Measurements from ENCODE around the gene ANKRD61. TPM values are rescaled to one million over a fixed set of nuclear protein-coding genes. Genes with fewer than 3 reads are reported as not detected.
"Not testable (repeated sequence)": the region's sequence is repeated elsewhere in the genome, so short reads cannot be mapped to it uniquely, and the experiment has no call there.

The ANKRD61 gene
- total RNA-seq (2014; rRNA removed; shearing (Covaris generic)): 0.54 TPM in 1 of 2 replicates, not detected in the other

DNA sequence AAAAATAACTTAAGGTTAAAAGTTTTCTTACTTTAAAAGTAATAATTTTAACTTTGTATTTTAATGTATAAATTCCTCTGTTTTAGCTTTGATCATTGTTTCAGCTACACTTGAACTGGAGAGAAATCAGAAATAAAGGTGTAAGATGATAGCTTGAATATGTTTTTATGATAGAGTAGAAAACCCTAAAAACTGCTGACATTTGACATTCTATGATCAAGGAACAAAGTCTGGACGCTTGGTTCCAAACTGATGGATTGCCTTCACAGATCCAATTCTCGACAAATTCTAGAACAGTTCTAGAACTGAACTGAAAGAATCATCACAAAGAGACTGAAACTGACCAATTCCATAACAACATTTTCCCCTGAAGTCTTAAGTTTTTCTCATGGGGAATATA, at the start of gene ANKRD61:
TSS of gene ANKRD61 (plus strand) at position 389 of the 400 bp plus-strand sequence. CDS start at position 389, 0 bp downstream.
- in situ Hi-C loops (cut with HindIII; ENCODE audit: low sequenced_read_pairs): loop anchor here (10.0 kb wide), 1 partner anchor 234 kb away; no protein-coding TSS in a partner anchor
- no peak for DNase-seq (ENCODE audit: low spot score)

DNA sequence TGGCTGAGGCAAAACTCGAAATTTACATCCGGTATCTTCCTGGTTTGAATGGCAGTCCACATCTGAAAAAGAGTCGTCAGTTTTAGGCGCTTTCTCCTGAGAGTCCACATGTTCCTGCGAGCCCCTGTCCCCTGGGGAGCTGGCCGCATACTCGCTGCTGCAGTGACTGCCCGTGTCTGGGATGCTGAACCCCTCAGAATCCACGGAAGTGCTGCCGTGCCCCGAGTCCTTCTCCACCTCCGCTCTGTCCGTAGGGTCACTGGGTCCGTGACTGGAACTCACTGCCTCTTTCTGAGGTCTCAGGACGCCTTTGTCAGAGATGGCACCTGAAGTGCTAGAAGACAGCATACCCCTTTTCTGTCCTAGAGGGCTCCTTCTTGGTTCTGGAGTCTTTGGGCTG, 44.1 kb upstream of the ANKRD61 start:
- DNase-seq (ENCODE audit: low spot score); in situ Hi-C loops (cut with HindIII; ENCODE audit: low sequenced_read_pairs): not testable (repeated sequence)

DNA sequence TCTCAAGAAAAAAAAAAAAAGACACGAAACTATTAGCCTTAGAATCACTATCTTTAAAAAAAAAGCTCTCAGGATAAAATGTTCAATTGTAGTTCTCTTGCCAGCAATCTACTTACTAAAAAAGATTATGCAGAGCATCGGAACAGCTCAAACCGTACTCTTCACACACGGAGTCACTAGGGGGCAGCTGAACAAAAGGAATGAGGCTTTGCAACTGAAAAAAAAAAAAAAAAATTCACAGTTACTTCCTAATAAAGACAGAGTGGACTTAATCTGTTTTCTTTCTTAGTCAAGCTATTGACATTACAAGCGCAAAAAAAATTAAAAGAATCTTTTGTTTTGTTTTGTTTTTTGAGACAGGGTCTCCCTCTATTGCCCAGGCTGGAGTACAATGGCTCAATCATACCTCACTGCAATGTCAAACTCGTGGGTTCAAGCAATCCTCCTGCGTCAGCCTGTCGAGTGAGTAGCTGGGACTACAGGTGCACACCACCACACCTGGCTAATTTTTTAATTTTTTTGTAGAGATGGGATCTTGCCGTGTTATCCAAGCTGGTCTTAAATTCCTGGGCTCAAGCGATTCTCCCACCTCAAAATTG, 33.9 kb upstream of the ANKRD61 start:
- DNase-seq (ENCODE audit: low spot score): peak; percentile 63
- in situ Hi-C loops (cut with HindIII; ENCODE audit: low sequenced_read_pairs): no loop called here

DNA sequence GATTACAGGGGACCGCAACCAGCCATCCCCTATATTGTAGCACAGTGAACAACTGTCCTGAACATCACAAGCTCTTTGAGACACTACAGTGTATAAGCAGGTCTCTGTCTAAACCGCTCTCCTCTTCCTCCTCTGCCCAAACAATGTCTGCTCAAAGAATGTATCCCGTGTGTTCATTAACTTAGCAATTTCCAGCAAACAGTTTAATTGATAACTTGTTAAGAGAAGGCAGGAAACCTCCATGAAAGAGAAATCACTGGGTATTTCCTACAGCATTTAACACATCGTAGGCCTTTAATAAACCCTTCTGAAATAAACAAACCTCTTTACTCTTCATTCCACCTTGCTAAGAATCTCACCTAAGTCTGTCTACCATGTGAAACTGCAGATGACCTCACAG, 23.8 kb upstream of the ANKRD61 start:
- in situ Hi-C loops (cut with HindIII; ENCODE audit: low sequenced_read_pairs): no loop called here
- DNase-seq (ENCODE audit: low spot score): no peak

DNA sequence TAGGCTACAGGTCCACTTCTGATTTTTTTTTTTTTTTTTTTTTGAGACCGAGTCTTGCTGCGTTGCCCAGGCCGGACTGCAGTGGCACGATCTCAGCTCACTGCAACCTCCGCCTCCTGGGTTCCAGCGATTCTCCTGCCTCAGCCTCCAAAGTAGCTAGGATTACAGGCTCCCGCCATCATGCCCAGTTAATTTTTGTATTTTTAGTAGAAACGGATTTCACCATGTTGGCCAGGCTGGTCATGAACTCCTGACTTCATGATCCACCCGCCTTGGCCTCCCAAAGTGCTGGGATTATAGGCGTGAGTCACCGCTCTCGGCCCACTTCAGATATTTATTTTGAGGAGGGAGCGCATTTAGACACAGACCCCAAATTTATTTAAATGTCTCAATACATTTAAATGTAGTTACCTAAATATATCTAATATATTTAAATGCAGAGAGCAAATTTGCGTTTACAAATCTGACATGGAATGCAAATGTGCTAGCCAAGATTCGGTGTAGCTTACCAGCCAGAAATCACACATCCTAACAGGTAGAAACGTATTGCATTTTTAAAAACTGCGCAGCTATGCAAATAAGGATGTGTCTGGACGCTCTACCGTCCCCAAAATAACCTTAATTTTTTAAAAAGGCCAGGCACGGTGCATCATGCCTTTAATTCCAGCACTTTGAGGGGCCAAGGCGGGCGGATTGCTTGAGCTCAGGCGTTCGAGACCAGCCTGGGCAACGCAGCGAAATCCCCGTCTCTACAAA, 23.2 kb upstream of the ANKRD61 start:
- DNase-seq (ENCODE audit: low spot score); in situ Hi-C loops (cut with HindIII; ENCODE audit: low sequenced_read_pairs): not testable (repeated sequence)

DNA sequence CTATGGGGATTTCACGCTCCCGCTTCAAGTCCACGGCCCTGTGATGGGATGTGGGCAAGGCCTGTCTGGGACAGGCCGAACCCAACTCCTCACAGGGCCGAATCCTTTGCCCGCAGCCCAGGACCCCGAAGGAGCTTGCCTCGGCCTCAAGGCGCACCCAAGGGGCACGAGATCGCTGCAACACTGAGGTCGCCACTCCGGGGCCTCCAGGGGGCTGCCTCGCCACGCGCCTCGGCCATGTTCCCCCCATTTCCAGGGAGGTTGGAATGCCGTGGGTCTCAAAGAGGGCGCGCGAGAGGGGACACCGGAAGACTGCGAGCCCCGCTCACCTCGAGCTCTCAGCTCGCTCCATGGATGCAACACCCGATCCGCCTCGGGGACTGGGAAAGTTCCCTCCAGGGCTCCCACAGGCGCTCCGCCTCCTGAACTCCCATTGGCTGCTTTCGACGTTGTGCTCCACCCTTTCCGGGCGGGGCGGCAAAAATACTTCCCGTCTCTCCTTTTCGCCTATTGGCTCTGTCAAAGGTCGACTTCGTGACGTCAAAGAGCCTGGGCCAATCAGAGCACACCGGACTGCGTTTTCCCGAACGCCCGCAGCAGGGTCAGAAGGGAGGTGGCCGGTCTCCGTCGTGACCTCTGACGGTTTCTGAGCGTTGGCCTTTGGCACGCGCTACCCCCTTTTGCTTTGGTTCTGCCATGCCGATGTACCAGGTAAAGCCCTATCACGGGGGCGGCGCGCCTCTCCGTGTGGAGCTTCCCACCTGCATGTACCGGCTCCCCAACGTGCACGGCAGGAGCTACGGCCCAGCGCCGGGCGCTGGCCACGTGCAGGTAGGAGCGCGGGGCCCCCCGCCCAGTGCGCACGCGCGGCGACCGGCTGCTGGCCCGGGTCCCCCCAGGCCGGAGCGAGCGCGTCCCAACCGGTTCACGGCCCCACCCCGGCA, 22.2 kb upstream of the ANKRD61 start, which contains the start of the genes AIMP2 and PMS2:
TSS of gene AIMP2 (plus strand) at position 605 of the 944 bp plus-strand sequence. CDS start at position 697, 92 bp downstream.
TSS of gene PMS2 (minus strand) at position 382 of the 944 bp plus-strand sequence. CDS start at position 352, 30 bp downstream.
- peak; percentile 99 for DNase-seq (ENCODE audit: low spot score)
- in situ Hi-C loops (cut with HindIII; ENCODE audit: low sequenced_read_pairs): no loop called here

DNA sequence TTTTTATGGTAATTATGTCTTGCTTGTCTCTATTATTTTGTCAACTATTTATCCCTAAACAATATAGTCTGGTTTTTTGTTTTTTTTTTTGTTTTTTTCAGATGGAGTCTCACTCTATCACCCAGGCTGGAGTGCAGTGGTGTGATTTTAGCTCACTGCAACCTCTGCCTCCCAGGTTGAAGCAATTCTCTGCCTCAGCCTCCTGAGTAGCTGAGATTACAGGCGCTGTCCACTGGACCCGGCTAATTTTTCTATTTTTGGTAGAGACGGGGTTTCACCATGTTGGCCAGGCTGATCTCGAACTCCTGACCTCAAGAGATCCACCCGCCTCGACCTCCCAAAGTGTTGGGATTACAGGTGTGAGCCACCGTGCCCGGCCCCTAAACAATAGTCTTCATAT, 20.8 kb upstream of the ANKRD61 start:
- DNase-seq (ENCODE audit: low spot score); in situ Hi-C loops (cut with HindIII; ENCODE audit: low sequenced_read_pairs): not testable (repeated sequence)

DNA sequence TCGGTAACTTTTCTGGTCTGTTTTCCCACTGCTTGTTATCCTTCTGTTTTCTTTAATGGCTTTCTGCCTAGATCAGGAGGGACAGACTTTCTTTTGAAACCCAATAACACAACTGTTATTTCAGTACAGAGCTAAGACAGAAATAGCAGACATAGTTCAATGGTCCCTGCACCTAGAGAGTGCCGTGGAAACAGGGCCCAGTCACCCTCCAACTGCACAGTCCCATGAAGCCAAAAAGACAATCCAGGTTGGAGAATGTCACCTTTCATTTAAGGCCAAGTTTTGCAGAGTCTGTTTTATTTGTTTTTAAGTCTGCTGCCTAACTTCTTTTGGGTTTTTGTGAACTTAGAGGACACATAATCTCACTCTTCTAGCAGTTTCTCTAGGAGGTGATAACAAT, 19.6 kb upstream of the ANKRD61 start:
- no peak for DNase-seq (ENCODE audit: low spot score)
- in situ Hi-C loops (cut with HindIII; ENCODE audit: low sequenced_read_pairs): no loop called here

DNA sequence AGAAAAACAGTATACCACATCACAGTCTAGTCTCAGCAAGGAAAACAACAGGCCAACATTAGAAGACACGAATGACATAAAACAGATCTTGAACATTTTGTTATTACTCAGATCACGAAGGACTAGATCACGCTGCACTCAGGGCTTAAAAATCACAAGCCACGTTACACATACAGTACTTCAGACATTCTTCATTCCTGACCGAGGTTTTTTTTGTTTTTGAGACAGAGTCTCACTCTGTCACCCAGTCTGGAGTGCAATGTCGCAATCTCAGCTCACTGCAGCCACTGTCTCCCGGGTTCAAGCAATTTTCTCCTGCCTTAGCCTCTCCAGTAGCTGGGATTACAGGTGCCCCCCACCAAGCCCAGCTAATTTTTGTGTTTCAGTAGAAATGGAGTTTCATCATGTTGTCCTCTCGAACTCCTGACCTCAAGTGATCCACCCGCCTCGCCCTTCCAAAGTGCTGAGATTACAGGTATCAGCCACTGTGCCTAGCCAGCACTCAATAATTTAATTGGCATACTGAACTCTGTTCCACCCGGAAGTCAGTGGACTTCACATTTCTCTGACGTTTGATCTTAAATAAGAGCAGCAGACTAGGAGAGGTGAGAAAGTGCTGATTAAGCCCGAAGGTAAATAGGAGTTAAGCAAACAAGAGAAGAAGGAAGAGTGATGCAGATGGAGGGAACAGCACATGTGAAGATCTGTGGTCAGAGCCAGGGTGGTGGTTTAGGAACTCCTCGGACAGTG, 18.6 kb upstream of the ANKRD61 start:
- in situ Hi-C loops (cut with HindIII; ENCODE audit: low sequenced_read_pairs): no loop called here
- DNase-seq (ENCODE audit: low spot score): no peak

DNA sequence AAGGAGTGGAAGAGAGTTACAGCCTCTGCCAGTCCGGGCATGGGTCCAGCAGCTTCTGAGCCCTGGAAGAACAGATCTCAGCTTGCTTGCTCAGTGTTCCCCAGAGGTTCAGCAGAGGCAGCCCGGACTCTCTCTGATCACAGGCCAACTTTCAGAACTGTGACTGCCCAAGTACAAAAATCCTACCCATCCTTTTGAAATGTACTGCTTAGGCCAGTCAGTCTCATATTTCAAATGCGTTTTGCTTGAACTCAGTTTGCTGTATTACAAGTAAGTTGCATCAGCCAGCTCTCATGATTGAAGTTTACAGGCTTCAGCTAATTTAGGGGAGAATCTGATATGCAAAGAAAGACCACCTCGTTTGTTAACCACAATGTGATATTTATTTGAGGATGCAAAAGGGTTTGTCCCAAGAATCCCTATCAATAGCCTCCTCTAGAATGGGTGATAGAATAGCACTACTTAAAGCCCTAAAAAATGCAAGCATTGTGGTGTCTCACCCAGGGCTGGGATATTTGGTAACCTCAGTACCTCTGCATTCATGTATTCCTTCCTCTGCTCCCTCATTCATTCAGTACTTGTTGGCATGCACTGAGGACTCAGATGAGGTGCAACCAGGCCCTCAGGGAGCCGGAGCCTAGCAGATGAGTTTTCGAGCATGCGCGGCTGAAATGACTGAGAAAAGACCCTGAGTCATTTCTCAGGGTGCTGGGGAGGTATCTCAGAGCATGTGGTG, 15.1 kb upstream of the ANKRD61 start:
- in situ Hi-C loops (cut with HindIII; ENCODE audit: low sequenced_read_pairs): no loop called here
- peak; percentile 40 for DNase-seq (ENCODE audit: low spot score)

DNA sequence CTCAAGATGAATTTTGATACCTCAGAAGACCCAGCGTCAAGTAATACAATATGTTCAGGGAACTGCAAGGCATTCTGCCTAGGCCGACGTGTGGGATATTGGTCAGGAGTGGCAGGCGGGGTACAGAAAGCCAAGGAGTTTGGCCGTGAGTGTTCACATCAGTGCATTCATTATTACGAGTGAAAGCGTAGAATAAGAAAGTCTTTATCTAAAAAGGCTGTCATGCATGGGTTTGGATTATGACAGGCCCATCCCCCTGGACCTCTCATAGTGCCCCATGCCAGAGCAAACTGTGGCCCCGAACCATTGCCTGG, 14.6 kb upstream of the ANKRD61 start:
- no peak for DNase-seq (ENCODE audit: low spot score)
- in situ Hi-C loops (cut with HindIII; ENCODE audit: low sequenced_read_pairs): no loop called here

DNA sequence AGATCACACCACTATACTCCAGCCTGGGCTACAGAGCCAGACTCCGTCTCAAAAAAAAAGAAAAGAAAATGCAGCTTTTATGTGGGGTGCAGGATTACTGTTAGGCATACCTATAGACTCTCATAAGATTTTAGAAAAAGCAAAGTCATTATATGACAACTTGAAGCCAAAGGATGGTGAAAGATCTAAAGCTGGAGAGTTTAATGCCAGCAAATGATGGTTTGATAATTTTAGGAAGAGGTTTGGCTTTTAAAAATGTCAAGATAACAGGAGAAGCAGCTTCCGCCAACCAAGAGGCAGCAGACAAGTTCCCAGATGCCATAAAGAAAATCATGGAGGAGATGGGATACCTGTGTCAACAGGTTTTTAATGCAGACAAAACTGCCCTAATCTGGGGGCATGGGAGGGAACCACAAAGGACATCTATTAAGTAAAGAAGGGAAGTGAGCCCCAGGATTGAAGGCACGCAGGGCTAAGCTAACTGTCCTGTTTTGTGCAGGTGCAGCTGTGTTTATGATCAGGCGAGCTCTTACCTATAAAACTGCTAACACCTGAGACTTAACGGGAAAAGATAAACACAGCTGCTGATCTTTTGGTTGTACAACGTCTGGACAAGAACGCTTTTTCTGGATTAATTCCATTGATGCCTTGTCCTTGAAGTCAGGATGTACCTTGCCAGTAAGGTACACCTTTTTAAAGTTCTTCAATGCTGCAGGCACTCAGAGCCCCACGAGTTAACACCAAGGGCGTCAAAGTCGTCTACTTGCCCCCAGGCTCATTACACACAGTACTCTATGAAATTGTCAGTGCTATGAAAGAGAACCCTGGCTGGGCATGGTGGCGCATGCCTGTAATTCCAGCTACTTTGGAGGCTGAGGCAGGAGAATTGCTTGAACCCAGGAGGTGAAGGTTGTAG, 10.5 kb upstream of the ANKRD61 start:
- no peak for DNase-seq (ENCODE audit: low spot score)
- in situ Hi-C loops (cut with HindIII; ENCODE audit: low sequenced_read_pairs): loop anchor here (10.0 kb wide), 1 partner anchor 164 kb away; no protein-coding TSS in a partner anchor

DNA sequence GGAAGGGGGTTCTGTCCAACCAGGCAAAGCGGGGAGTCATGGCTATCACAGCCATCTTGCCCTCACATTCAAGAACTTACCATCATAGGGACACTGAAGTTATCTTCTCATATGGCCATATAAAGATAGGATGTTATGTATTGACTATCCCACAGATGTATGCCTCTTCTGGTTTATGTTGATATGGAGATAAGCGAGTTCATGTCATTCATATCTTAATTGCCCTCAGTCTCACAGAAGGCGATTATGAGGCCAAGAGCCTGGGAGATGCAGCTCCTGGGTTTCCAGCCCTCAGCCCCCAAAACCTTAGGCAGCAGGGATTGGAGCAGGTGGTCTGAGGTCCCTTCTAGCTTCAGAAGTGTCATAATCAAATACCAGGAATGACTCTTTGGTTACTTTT, 8.5 kb upstream of the ANKRD61 start:
- DNase-seq (ENCODE audit: low spot score): no peak
- in situ Hi-C loops (cut with HindIII; ENCODE audit: low sequenced_read_pairs): loop anchor here (10.0 kb wide), 1 partner anchor 162 kb away; no protein-coding TSS in a partner anchor

DNA sequence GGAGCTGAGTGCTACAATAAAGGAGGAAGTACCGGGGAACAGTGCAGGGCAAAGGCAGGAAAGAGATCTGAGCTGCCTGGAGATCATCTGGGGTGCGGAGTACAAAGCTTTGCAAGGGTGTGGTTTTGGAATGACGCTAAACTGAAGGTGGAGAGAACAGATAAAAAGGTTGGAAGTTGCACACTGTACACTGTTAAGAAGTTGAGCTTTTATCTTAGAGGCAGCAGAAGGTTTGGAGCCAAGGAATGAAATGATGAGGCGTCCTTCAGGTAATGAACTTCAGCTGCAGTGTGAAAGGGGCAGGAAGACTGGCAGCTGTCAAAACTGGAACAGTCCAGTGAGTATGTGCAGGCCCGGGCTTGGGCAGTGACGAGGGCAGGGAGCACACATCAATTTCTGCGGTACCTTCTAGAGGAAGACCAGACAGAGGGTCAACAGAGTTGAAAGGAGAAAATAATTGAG, 7.2 kb upstream of the ANKRD61 start:
- no peak for DNase-seq (ENCODE audit: low spot score)
- in situ Hi-C loops (cut with HindIII; ENCODE audit: low sequenced_read_pairs): loop anchor here (10.0 kb wide), 1 partner anchor 161 kb away; no protein-coding TSS in a partner anchor

DNA sequence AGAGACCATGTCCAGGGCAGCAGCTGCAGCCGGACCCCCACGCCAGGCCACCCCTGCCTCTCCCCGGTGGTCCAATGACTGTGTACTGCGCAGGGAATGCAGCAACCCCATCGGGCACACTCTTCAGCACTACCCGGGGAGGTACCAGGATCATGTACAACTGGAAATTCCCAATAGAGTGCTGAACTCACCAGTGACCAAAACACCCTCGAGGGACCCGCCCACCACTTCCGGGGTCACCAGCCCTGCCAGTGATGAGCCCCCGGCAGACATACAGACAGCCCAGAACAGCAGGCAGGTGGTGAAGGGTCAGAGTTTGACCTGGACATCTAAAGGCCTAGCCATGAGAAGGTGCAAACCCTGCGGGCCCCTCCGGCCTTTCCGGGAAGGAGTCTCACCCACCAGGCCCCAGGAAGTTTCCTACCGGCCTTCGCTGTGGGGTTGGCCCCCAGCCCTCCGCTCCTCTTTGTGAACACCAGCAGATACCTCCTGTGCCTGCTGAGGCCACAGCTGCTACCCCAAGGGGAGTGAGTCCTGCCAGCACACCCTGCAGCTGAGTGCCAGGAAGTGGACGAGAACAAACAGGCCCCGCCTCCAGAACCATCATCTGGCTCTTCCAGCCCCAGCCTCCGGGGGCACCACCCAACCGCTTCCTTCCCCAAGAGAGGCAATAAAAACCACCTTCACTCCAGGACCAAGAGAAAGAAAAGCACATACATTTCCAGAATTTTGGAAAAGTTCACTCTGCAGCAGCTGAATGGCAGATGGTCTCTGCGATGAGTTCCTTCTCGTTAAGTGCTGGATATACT, 5.0 kb upstream of the ANKRD61 start:
- DNase-seq (ENCODE audit: low spot score): no peak

DNA sequence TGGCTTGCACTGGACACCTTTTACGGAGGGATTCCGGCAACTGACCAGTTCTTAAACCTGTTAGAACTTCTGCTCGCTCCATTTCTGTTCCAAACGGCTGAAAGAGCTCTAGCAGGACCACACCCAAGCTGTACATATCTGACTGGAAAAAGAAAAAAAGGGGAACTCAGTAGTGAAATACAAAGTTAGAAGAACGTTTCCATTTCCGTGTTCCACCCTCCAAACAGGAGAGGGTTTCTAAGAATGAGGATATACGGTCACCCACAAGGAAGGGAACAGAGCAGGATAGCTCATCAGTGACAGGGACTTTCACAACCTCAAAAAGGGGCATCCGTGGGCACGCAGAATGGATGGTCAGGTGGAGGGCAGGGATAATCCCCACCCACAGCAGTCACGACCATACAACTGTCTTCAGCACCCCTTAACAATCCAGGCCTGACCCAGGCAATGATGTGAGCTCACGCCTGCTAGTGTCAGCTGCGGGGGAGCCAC, 4.3 kb upstream of the ANKRD61 start:
- in situ Hi-C loops (cut with HindIII; ENCODE audit: low sequenced_read_pairs): loop anchor here (10.0 kb wide), 1 partner anchor 158 kb away; no protein-coding TSS in a partner anchor
- DNase-seq (ENCODE audit: low spot score): no peak

More for the DNA sequence above, 5.0 kb upstream of the ANKRD61 start:
- in situ Hi-C loops (cut with HindIII; ENCODE audit: low sequenced_read_pairs): loop anchor here (10.0 kb wide), 1 partner anchor 159 kb away; no protein-coding TSS in a partner anchor
